ENCODE data around the gene POLR3E. TPM values are rescaled to one million over a fixed set of nuclear protein-coding genes. Genes with fewer than 3 reads are reported as not detected.

The POLR3E gene
- total RNA-seq, 4 donors from 2014 or later = 23.2 to 107 (median 46.0) TPM

- WGBS, 2 donors (ENCODE audit: low coverage in 1 of 2) = 86 to 93% methylated on average over 2 to 3 of the region's 3 CpGs
- no peaks in the 10 kb centered on the region for H3K27me3 ChIP-seq
- H3K4me3 ChIP-seq = no peak overlapping the region
- in situ Hi-C loops (cut with MboI; ENCODE audit: low pct_ligation_motif_present in 1 of 4, low pct_unique_long_range_greater_than_20kb in 1 of 4, low sequenced_read_pairs in 3 of 4) (no loop called here), intact Hi-C loops (cut with DNase I; ENCODE audit: low total_unique reads) (no loop called here)
- peaks cover 0 to 68% (median 24%) of the 10 kb centered on the region in 4 donors for H3K36me3 ChIP-seq
- TF ChIP-seq POLR2A (IDR thresholded peaks at IDR 0.05) (no peak), POLR2AphosphoS5 (IDR thresholded peaks at IDR 0.05) (no peak), EP300 (IDR thresholded peaks at IDR 0.05; ENCODE audit: low read depth) (no peak), CTCF (IDR thresholded peaks at IDR 0.05) (no peak)
- H3K27ac ChIP-seq = no peak overlapping the region
- DNase-seq = no peak
- H3K9me3 ChIP-seq = no peaks in the 10 kb centered on the region
- no peaks in the 10 kb centered on the region for H3K4me1 ChIP-seq
Observed at GRCh38 chr16:22270525-22270924, 26.7 kb upstream of the POLR3E start.

GRCh38 chr16:22272870-22273650, 24.1 kb upstream of the POLR3E start:
- no peaks in the 10 kb centered on the region for H3K9me3 ChIP-seq
- no peak for DNase-seq
- peaks cover 0 to 49% (median 22%) of the 10 kb centered on the region in 4 donors for H3K36me3 ChIP-seq
- WGBS, 2 donors (ENCODE audit: low coverage in 1 of 2) = 74 to 84% methylated on average over 5 to 8 of the region's 8 CpGs
- no peaks in the 10 kb centered on the region for H3K4me1 ChIP-seq
- TF ChIP-seq POLR2A (IDR thresholded peaks at IDR 0.05) = no peak
- no peak for TF ChIP-seq CTCF (IDR thresholded peaks at IDR 0.05)
- TF ChIP-seq EP300 (IDR thresholded peaks at IDR 0.05; ENCODE audit: low read depth) = no peak
- TF ChIP-seq POLR2AphosphoS5 (IDR thresholded peaks at IDR 0.05) = no peak
- intact Hi-C loops (cut with DNase I; ENCODE audit: low total_unique reads) = no loop called here
- no peaks in the 10 kb centered on the region for H3K27me3 ChIP-seq
- no peak overlapping the region for H3K4me3 ChIP-seq
- in situ Hi-C loops (cut with MboI; ENCODE audit: low pct_ligation_motif_present in 1 of 4, low pct_unique_long_range_greater_than_20kb in 1 of 4, low sequenced_read_pairs in 3 of 4) = no loop called here
- no peak overlapping the region for H3K27ac ChIP-seq

GRCh38 chr16:22274916-22275315, 22.3 kb upstream of the POLR3E start:
- TF ChIP-seq POLR2AphosphoS5 (IDR thresholded peaks at IDR 0.05) (no peak), EP300 (IDR thresholded peaks at IDR 0.05; ENCODE audit: low read depth) (no peak), CTCF (IDR thresholded peaks at IDR 0.05) (no peak), POLR2A (IDR thresholded peaks at IDR 0.05) (no peak)
- Histone ChIP-seq H3K9me3 (no peaks in the 10 kb centered on the region), H3K27ac (no peak overlapping the region), H3K27me3 (no peaks in the 10 kb centered on the region), H3K4me1 (no peaks in the 10 kb centered on the region), H3K4me3 (no peak overlapping the region), H3K36me3 (peaks cover 0 to 31% (median 14%) of the 10 kb centered on the region in 4 donors)
- no peak for DNase-seq
- in situ Hi-C loops (cut with MboI; ENCODE audit: low pct_ligation_motif_present in 1 of 4, low pct_unique_long_range_greater_than_20kb in 1 of 4, low sequenced_read_pairs in 3 of 4) (loop anchor here in 2 of 4 donors (25.0 kb wide), 2 partner anchors 263 to 288 kb away; partner anchors contain the start of genes MOSMO (in 1 of the 2) and PDZD9 (in 1 of the 2)), intact Hi-C loops (cut with DNase I; ENCODE audit: low total_unique reads) (no loop called here)
- WGBS, 2 donors (ENCODE audit: low coverage in 1 of 2) = 80 to 100% methylated on average over 1 of the region's 1 CpG

GRCh38 chr16:22278441-22279230, 18.6 kb upstream of the POLR3E start:
- WGBS, 2 donors (ENCODE audit: low coverage in 1 of 2) = 87% methylated on average over 3 to 16 of the region's 16 CpGs
- H3K27ac ChIP-seq = no peak overlapping the region
- intact Hi-C loops (cut with DNase I; ENCODE audit: low total_unique reads) = no loop called here
- H3K27me3 ChIP-seq = no peaks in the 10 kb centered on the region
- peaks cover 0 to 36% (median 16%) of the 10 kb centered on the region in 4 donors for H3K36me3 ChIP-seq
- TF ChIP-seq POLR2AphosphoS5 (IDR thresholded peaks at IDR 0.05) = no peak
- TF ChIP-seq CTCF (IDR thresholded peaks at IDR 0.05) = no peak
- TF ChIP-seq EP300 (IDR thresholded peaks at IDR 0.05; ENCODE audit: low read depth) = no peak
- no peak for TF ChIP-seq POLR2A (IDR thresholded peaks at IDR 0.05)
- H3K4me1 ChIP-seq = no peaks in the 10 kb centered on the region
- H3K4me3 ChIP-seq = no peak overlapping the region
- DNase-seq = no peak
- H3K9me3 ChIP-seq = no peaks in the 10 kb centered on the region
- in situ Hi-C loops (cut with MboI; ENCODE audit: low pct_ligation_motif_present in 1 of 4, low pct_unique_long_range_greater_than_20kb in 1 of 4, low sequenced_read_pairs in 3 of 4) = loop anchor here in 2 of 4 donors (25.0 kb wide), 2 partner anchors 266 to 291 kb away; partner anchors contain the start of genes MOSMO (in 1 of the 2) and PDZD9 (in 1 of the 2)

Measured in transverse colon (tissue), 4 donors.